ENCODE data around the gene GRAMD1B.

Gene GRAMD1B

GRCh38 chr11:123434911-123435310, 4.8 kb downstream of the GRAMD1B start:
- no peak overlapping the region for H3K27ac ChIP-seq
- no peak for TF ChIP-seq CTCF (conservative IDR thresholded peaks at IDR 0.05)
- TF ChIP-seq ZFX (IDR thresholded peaks at IDR 0.05) = no peak

DNA sequence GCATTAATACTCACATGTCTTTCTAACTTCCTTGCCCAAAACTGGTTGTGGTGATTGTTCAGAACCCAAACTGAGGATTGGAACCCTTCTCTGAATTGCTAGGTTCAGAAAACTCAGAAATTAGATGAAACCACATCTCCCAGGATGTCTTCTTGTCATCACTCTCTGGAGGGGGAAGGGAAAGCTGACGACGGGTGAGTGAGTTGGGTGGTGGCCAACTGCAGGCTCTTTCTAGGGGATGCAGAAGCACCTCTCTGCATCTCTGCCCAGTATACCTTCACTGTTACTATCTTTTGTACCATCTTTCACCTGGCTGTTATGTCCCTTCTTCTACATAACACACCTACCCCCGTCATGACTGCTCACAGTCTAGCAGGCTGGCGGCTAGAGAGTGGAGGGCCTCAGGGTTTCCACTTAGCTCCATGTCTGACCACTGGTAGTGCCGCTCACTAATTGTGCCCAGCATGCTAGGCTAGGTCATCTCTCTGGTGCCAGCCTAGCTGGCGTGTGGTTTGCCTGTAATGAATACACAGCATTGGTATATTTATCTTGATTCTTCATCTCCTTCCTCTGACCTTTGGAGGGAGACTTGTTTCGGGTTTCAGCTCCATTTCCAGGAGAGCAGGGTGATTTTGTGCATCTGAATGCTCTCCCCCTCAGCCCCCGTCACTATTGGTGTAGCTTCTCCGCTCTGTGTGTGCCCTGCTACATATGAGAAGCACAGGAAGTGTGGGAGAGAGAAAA, 7.3 kb downstream of the GRAMD1B start:
- no peak for TF ChIP-seq CTCF (conservative IDR thresholded peaks at IDR 0.05)
- no peak for TF ChIP-seq ZFX (IDR thresholded peaks at IDR 0.05)

DNA sequence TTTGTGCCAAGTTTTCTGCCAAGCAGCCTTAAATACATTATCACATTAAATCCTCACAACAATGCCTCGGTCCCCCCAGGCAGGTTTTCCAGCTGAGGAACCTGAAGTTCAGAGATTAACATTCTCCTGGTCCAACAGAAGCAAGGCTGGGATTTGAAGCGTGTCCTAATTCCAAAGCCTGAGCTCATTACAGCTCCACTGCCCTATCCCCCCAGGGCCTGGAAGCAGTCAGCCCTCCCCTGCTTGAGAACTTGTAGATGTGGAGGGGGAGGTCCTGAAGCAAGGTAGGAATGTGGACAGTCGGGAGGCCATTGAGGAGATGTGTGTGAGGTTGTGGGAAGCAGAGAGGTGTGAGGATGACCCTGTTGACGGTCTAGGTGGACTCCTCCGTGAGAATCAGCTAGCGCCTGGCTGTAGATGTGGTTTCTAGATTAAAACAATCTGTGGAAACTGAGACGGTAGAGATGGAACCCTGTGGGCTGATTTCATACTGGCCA, 8.1 kb downstream of the GRAMD1B start:
- TF ChIP-seq ZFX (IDR thresholded peaks at IDR 0.05) = no peak
- TF ChIP-seq CTCF (conservative IDR thresholded peaks at IDR 0.05) = no peak
- H3K27ac ChIP-seq = no peak overlapping the region

More for the DNA sequence above, 7.3 kb downstream of the GRAMD1B start:
- no peak overlapping the region for H3K27ac ChIP-seq

DNA sequence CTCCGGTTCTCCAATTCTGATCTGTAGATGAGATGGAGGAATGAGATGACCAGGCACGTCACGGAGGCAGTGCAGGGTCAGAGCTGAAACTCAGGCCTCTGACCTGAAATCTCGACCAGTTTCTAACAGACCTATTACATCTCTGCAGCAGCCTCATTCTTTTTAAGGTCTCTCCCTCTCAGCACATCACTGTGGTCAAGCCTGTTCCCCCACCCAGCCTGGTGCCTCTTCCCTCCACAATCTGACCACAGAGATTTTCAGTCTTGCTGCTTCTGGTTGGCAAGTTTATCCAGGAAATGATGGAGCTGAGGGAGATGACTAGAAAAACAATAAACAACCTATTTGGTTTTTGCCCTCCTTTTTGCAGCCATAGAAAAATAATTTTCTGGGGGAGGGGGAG, 9.5 kb downstream of the GRAMD1B start:
- H3K27ac ChIP-seq = no peak overlapping the region

DNA sequence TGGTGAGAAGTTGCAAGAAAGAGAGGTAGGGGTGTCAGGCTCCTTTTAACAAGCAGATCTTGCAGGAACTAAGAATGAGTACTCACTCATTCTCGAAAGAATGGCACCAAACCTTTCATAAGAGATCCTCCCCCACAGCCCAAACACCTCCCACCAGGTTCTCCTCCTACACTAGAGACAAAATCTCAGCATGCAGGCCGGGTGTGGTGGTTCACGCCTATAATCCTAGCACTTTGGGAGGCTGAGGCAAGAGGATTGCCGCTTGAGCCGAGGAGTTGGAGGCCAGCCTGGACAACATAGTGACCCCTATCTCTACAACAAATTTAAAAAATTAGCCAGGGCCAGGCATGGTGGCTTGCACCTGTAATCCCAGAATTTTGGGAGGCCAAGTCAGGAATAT, 11.1 kb downstream of the GRAMD1B start:
- H3K27ac ChIP-seq = no peak overlapping the region
- TF ChIP-seq CTCF (conservative IDR thresholded peaks at IDR 0.05) = no peak
- no peak for TF ChIP-seq ZFX (IDR thresholded peaks at IDR 0.05)

More for the DNA sequence above, 9.5 kb downstream of the GRAMD1B start:
- TF ChIP-seq ZFX (IDR thresholded peaks at IDR 0.05) (no peak), CTCF (conservative IDR thresholded peaks at IDR 0.05) (no peak)

DNA sequence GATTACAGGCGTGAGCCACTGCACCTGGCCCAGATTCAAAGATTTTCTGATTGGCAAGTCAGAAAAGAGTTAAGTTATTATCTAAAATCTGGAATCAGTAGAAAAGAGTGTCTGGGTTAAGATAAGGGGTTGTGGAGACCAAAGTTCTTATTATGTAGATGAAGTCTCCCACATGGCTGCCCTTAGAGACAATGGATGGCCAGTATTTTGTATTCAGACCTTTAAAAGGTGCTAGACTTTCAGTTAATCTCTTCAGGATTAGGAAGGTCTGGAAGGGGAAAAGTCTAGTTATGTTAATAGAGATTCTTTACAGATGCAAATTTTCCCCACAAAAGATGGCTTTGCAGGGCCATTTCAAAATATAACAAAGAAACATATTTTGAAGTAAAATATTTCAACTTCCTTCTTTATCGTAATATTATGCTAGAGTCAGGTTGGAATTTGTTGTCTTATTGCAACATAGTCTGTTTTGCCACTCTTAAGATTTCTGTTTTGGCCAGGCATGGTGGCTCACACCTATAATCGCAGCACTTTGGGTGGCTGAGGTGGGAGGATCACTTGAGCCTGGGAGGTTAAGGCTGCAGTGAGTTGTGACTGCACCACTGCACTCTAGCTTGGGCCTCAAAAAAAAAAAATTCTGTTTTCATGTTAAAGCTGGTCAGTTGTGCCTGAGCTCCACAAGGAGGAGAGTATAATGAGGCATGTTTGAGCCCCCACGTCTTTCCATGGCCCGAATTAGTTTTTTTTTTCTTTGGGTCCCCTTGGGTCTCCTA, 14.0 kb downstream of the GRAMD1B start:
- no peak for TF ChIP-seq CTCF (conservative IDR thresholded peaks at IDR 0.05)
- TF ChIP-seq ZFX (IDR thresholded peaks at IDR 0.05) = no peak
- no peak overlapping the region for H3K27ac ChIP-seq

GRCh38 chr11:123448823-123449222, 18.8 kb downstream of the GRAMD1B start:
- no peak for TF ChIP-seq ZFX (IDR thresholded peaks at IDR 0.05)
- TF ChIP-seq CTCF (conservative IDR thresholded peaks at IDR 0.05) = no peak
- H3K27ac ChIP-seq = no peak overlapping the region

Data from C4-2B (cell line).